Panc1 (cell line): ENCODE results near the gene PSMA2. TPM values are rescaled to one million over a fixed set of nuclear protein-coding genes. Genes with fewer than 3 reads are reported as not detected.

Experiments used
- ATAC-seq: fragments of 200-7000 bp; cut with Tn5 transposase; 2 replicates; pipeline ENCODE4 v1.9.1; 2020; ENCODE audit warnings: mild to moderate bottlenecking, moderate library complexity
- BruUV-seq: library from RNA; stranded (reverse); fragments of 400-500 nt; replicated peaks from 2 replicates; lab custom pipeline; 2021; lab: Mats Ljungman, UMichigan
- CTCF ChIA-PET: fragments of 300-600 bp; sonication (Branson Sonifier 250); formaldehyde crosslinking; loops from one replicate; lab custom pipeline; 2022; ENCODE audit warnings: antibody characterized with exemption; lab: Charles Lee
- POLR2A ChIA-PET: fragments of 300-600 bp; sonication (Branson Sonifier 250); formaldehyde crosslinking; loops from one replicate; lab custom pipeline; 2022; ENCODE audit warnings: antibody characterized with exemption; lab: Charles Lee
- DNase-seq: peaks from one replicate; pipeline ENCODE4 v3.0.0-alpha.2; 2010; ENCODE audit warnings: low read depth, low spot score
- H3K27ac ChIP-seq: 2 replicates; pipeline ENCODE4 v1.5.1; 2011; ENCODE audit warnings: mild to moderate bottlenecking, low read length, inconsistent platforms
- H3K27me3 ChIP-seq: fragments of 200-500 bp; sonication (Bioruptor generic); 2 replicates; pipeline ENCODE4 v1.6.0; 2014; ENCODE audit warnings: low read length, inconsistent platforms; ENCODE audit not compliant: control insufficient read depth, insufficient read depth
- H3K36me3 ChIP-seq: fragments of 200-500 bp; sonication (Bioruptor generic); 2 replicates; pipeline ENCODE4 v1.5.1; 2014; ENCODE audit warnings: inconsistent platforms, mild to moderate bottlenecking, low read length, moderate library complexity; ENCODE audit not compliant: control insufficient read depth, insufficient read depth
- H3K4me1 ChIP-seq: 2 replicates; pipeline ENCODE4 v1.5.1; 2011; ENCODE audit warnings: inconsistent platforms, mild to moderate bottlenecking, low read length, moderate library complexity; ENCODE audit not compliant: control insufficient read depth, insufficient read depth
- H3K4me3 ChIP-seq, 2 experiments: 2 replicates each; pipeline ENCODE4 v1.5.1; 2011 to 2012; ENCODE audit warnings: low read depth in 2 of 2, low read length in 2 of 2, mild to moderate bottlenecking in 2 of 2, inconsistent platforms in 1 of 2, moderate library complexity in 1 of 2
- H3K9me3 ChIP-seq: fragments of 200-500 bp; sonication (Bioruptor generic); 2 replicates; pipeline ENCODE4 v1.5.1; 2014; ENCODE audit warnings: low read depth, mild to moderate bottlenecking, inconsistent platforms, low read length, moderate library complexity; ENCODE audit not compliant: control insufficient read depth, insufficient read depth
- CTCF ChIP-seq: fragments of 450-650 bp; IDR thresholded peaks from 2 replicates; pipeline ENCODE4 v1.5.1; 2017; ENCODE audit warnings: mild to moderate bottlenecking
- POLR2AphosphoS5 ChIP-seq: IDR thresholded peaks from 2 replicates; pipeline ENCODE4 v1.6.1; 2012; ENCODE audit warnings: mild to moderate bottlenecking, low read depth, low read length, moderate library complexity
- REST ChIP-seq, 2 experiments: IDR thresholded peaks; 2 replicates each; pipeline ENCODE4 v1.6.1; 2011 to 2012; ENCODE audit warnings: low read depth in 2 of 2, control low read depth in 1 of 2, low read length in 1 of 2, mild to moderate bottlenecking in 1 of 2, moderate library complexity in 1 of 2; ENCODE audit not compliant: insufficient read depth in 1 of 2
- SIN3A ChIP-seq: IDR thresholded peaks from 2 replicates; pipeline ENCODE4 v1.6.1; 2012; ENCODE audit warnings: low read depth, mild to moderate bottlenecking, low read length, moderate library complexity, borderline replicate concordance; ENCODE audit not compliant: insufficient read depth
- TCF7L2 ChIP-seq: IDR thresholded peaks from 2 replicates; pipeline ENCODE4 v1.6.1; 2011; ENCODE audit warnings: mild to moderate bottlenecking, low read depth, low read length, inconsistent platforms
- in situ Hi-C: cut with HindIII; loops from 2 replicates; pipeline ENCODE4 v1.10.0; 2016; ENCODE audit warnings: low sequenced_read_pairs, low pct_unique_long_range_greater_than_20kb
- intact Hi-C: fragments of 100-400 bp; cut with micrococcal nuclease; formaldehyde crosslinking; loops from one replicate; pipeline ENCODE4 v1.10.0; 2022; ENCODE audit not compliant: unreplicated experiment
- total RNA-seq: library from RNA; stranded (reverse); gene quantifications from one replicate; pipeline ENCODE4 v1.2.1, GENCODE V29; 2021; ENCODE audit not compliant: unreplicated experiment

The PSMA2 gene
- total RNA-seq, 1 experiment from 2014 or later = 180 TPM

GRCh38 chr7:42869131-42870020 is 62.6 kb downstream of the PSMA2 start:
- Histone ChIP-seq H3K4me3 (no peak overlapping the region), H3K27ac (no peak overlapping the region), H3K9me3 (no peaks in the 10 kb centered on the region), H3K27me3 (no peaks in the 10 kb centered on the region), H3K36me3 (no peaks in the 10 kb centered on the region), H3K4me1 (no peaks in the 10 kb centered on the region)
- no TSS peak for BruUV-seq
- intact Hi-C loops (no loop called here), in situ Hi-C loops (no loop called here)
- CTCF ChIA-PET = no interaction called here
- POLR2A ChIA-PET = no interaction called here
- no peak for TF ChIP-seq CTCF
- no peak for TF ChIP-seq REST (IDR thresholded peaks at IDR 0.05; ENCODE audit: insufficient read depth in 1 of 2, low read depth in 2 of 2, low read length in 1 of 2)
- TF ChIP-seq TCF7L2 = no peak
- TF ChIP-seq SIN3A = no peak
- TF ChIP-seq POLR2AphosphoS5 = no peak
- no peak for ATAC-seq
- no peak for DNase-seq

GRCh38 chr7:42868480-42868879 is 63.5 kb downstream of the PSMA2 start:
- TF ChIP-seq SIN3A = no peak
- TF ChIP-seq POLR2AphosphoS5 = no peak
- no peak for TF ChIP-seq REST (IDR thresholded peaks at IDR 0.05; ENCODE audit: insufficient read depth in 1 of 2, low read depth in 2 of 2, low read length in 1 of 2)
- TF ChIP-seq TCF7L2 = no peak
- no peak for TF ChIP-seq CTCF
- ATAC-seq = no peak

More at GRCh38 chr7:42868480-42868879, 63.5 kb downstream of the PSMA2 start:
- Histone ChIP-seq H3K27me3 (no peaks in the 10 kb centered on the region), H3K4me1 (no peaks in the 10 kb centered on the region), H3K36me3 (no peaks in the 10 kb centered on the region), H3K9me3 (no peaks in the 10 kb centered on the region), H3K27ac (no peak overlapping the region), H3K4me3 (no peak overlapping the region)
- in situ Hi-C loops = no loop called here
- DNase-seq = no peak
- ChIA-PET POLR2A (no interaction called here), CTCF (interaction anchor here (0.7 kb wide), 1 partner anchor 571 kb away, joined by 16 read pairs; no protein-coding TSS in a partner anchor)
- intact Hi-C loops = no loop called here
- BruUV-seq = no TSS peak
